GM13977 (cell line): Measurements from ENCODE around the gene CSF2RB.

Experiments
- DNase-seq: peaks from one replicate; pipeline ENCODE4 v3.0.0; 2012; ENCODE audit warnings: low spot score
- in situ Hi-C: fragments of 300-500 bp; cut with MboI; formaldehyde crosslinking; loops from one replicate; pipeline ENCODE4 v1.12.0; 2022; ENCODE audit warnings: low sequenced_read_pairs, low pct_unique_long_range_greater_than_20kb, mixed read lengths, inconsistent platforms; ENCODE audit not compliant: unreplicated experiment
- TF ChIP-seq, protein P1 (sequence below): IDR thresholded peaks from 2 replicates; pipeline ENCODE4 v1.5.1; 2012; ENCODE audit warnings: mild to moderate bottlenecking, control low read depth; ENCODE audit not compliant: insufficient read depth; ENCODE audit errors: extremely low read depth, missing control alignments

CSF2RB gene

DNA sequence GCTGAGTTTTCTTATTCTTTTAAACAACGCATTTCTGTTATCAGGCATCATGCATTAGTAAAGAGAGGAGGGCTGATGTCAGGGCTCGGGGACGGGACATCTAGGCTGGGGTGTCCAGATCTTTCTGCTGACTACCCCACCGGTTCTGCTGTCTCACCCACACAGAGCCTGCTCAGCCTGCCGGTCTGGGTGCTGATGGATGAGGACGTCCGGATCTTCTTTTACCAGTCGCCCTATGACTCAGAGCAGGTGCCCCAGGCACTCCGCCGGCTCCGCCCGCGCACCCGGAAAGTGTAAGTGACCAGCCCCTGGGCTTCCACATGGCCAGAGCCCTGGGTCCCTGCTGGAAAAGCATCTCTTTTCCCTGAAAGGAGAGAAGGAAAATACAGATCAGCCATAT is 43.2 kb upstream of the CSF2RB start:
- DNase-seq: no peak
- in situ Hi-C loops: no loop called here
- TF ChIP-seq, protein P1, sequence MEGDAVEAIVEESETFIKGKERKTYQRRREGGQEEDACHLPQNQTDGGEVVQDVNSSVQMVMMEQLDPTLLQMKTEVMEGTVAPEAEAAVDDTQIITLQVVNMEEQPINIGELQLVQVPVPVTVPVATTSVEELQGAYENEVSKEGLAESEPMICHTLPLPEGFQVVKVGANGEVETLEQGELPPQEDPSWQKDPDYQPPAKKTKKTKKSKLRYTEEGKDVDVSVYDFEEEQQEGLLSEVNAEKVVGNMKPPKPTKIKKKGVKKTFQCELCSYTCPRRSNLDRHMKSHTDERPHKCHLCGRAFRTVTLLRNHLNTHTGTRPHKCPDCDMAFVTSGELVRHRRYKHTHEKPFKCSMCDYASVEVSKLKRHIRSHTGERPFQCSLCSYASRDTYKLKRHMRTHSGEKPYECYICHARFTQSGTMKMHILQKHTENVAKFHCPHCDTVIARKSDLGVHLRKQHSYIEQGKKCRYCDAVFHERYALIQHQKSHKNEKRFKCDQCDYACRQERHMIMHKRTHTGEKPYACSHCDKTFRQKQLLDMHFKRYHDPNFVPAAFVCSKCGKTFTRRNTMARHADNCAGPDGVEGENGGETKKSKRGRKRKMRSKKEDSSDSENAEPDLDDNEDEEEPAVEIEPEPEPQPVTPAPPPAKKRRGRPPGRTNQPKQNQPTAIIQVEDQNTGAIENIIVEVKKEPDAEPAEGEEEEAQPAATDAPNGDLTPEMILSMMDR: no peak

DNA sequence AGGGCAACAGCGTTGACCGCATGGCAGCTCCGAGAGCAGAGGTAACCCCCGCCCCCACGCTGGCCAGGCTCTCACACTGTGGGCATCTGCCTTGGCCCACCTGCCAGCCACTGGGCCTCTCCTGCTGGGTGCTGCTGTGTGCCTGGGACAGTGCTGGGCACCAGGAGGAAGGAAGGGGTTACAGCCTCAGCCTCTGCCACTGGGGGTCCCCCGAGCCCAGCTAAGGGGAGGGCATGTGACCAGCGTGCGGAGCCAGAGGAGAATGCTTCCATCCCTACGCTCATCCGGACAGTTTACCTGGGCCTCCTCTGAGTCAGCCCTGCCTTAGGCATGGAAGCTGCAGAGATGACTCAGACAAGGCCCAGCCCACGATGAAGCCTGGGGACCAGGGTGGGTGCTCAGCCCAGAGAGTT is 41.8 kb upstream of the CSF2RB start:
- TF ChIP-seq, protein P1: no peak
- DNase-seq: no peak
- in situ Hi-C loops: no loop called here

DNA sequence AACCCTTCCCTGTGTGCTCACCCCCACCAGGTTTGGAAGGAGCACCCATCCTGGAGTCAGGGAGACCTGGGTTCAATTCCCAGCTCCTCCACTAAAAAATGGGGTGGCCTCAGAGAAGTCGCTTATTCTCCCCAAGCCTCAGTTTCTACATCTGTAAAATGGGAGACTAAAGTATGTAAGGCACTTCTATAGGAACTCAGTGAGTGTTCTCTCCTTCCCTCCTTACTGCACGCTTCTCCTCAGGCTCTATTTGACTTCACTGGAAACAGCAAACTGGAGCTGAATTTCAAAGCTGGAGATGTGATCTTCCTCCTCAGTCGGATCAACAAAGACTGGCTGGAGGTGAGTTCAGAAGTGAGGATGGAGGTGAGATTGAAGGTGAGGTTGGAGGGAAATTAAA is 41.3 kb upstream of the CSF2RB start:
- DNase-seq: no peak
- TF ChIP-seq, protein P1: no peak
- in situ Hi-C loops: no loop called here

DNA sequence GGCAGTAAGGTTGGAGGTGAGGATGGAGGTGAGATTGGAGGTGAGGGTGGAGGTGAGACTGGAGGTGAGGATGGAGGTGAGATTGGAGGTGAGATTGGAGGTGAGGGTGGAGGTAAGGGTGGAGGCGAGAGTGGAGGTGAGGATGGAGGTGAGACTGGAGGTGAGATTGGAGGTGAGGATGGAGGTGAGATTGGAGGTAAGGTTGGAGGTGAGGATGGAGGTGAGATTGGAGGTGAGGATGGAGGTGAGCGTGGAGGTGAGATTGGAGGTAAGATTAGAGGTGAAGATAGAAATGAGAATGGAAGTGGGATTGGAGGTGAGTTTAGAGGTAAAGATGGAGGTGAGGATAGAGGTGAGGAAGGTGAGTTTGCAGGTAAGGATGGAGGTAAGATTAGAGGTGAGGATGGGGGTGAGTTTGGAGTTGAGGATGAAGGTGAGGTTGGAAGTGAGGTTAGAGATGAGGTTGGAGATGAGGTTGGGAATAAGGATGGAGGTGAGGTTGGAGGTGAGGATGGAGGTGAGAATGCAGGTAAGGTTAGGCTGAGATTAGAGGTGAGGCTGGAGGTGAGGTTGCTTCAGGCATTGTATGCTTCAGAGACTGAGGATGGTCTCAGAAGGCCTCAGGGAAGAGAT is 40.4 kb upstream of the CSF2RB start:
- TF ChIP-seq, protein P1: no peak
- no peak for DNase-seq
- in situ Hi-C loops: no loop called here

DNA sequence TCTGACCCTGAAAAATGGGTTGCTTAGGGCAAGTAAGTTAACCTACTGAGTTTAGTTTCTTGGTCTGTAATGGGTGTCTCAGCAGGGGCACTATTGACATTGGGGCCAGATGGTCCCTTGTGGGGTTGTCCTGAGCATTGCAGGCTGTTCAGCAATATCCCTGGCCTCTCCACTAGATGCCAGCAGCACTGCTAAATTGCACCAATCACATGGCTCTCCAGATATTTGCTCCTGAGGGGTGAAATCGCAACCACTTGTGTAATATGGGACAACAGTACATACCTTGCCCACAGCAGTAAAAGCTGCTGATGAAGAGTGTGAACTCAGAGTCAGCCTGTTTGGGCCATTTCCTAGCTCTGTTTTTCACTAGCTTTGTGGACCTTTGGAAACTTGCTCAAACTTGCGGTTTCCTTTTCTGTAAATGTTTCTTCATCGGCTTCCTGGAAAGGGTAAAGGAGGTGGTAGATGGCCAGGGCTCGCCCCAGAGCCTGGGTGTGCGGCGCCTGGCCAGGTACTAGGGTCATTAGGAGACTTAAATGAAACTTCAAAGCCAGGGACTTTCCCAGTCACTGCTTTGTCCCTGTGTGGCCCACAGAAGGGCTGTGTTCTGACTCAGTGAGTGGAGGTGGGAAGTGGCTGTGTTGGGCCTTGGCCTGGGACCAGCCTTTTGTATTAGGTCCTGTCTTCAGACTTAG is 39.7 kb upstream of the CSF2RB start:
- TF ChIP-seq, protein P1: peak; percentile 59
- in situ Hi-C loops: no loop called here
- DNase-seq: peak; percentile 83

DNA sequence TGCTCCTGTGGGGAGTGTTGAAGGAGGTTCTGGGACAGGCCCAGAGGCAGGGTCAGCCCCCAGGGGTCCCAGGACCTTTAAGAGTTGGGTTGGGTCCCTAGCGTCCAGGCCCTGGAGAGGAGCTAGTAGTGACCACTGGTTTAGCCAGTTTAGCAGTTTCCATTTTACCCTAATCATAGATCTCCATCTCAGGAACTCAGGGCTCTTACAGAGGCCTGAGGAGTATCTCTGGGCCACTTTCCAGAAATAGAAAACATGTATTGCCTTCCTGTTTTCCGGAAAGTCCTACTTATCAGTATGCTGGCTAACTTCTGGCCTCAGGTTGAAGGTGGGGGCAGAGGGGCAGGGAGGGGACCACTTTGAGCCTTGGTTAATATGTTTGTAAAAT is 39.1 kb upstream of the CSF2RB start:
- in situ Hi-C loops: no loop called here
- DNase-seq: no peak
- TF ChIP-seq, protein P1: no peak

DNA sequence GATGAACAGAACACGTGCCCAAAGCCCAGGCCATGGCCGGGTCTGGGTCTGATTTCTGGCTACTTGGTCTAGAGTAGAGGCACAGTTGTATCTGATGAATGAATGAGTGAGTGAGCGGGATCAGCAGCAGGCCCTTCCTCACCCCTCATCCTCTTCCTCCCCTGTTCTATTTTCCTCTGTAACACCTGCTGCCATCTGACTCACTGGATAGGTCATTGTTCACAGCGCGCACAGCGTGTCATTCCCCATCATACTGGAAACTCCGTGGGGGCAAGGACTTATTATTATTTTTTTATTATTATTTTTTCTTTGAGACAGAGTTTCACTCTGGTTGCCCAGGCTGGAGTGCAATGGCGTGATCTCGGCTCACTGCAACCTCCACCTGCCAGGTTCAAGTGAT is 38.7 kb upstream of the CSF2RB start:
- in situ Hi-C loops: no loop called here
- TF ChIP-seq, protein P1: no peak

More for the DNA sequence above, 38.7 kb upstream of the CSF2RB start:
- DNase-seq: no peak
